ENCODE results near the gene ZNF609. TPM values are rescaled to one million over a fixed set of nuclear protein-coding genes. Genes with fewer than 3 reads are reported as not detected.
A peak's percentile ranks its signal among the peaks of the same experiment; 100 is the strongest.

ZNF609 gene
- total and polyA plus RNA-seq, 2 of the 13 experiments (the other 11 are each of a cell fraction or from before 2014, with no cell fraction given) = 8.9 to 9.9 TPM

DNA sequence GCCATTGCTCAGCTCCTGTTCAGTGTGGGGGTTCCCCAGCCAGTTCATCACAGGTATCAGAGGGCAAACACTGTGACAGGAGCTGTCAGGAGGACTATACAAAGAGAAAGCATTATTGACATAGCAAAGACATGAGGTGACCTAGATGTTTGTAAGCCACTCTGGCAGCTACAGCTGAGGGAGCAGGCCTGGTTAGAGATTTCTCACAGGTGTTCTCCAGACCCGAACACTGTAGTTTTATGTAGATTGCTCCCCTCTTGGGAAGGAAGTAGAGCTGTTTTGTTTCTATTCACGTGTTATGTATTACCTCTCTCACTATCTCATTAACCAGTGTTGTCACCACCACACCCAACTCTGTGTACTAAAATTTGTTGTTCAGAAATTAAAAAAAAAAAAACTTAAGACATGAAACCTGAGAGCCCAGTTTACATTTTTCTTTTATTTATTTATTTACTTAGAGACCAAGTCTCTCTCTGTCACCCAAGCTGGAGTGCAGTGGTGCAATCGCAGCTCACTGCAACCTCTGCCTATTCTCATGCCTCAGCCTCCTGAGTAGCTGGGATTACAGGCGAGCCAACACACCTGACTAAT, 191.3 kb downstream of the ZNF609 start (continued):
- TF ChIP-seq ZNF687 (CRISPR knock-in tag; IDR thresholded peaks at IDR 0.05) (no peak), RERE (CRISPR knock-in tag; IDR thresholded peaks at IDR 0.05; ENCODE audit: low read depth) (no peak), ZNF720 (CRISPR knock-in tag; IDR thresholded peaks at IDR 0.05) (no peak), THAP11 (CRISPR knock-in tag; IDR thresholded peaks at IDR 0.05) (peak; percentile 31; the same call in 1 of the 2 replicates), ZBTB3 (CRISPR knock-in tag; IDR thresholded peaks at IDR 0.05; ENCODE audit: borderline replicate concordance, low read depth) (no peak), ELF4 (CRISPR knock-in tag; IDR thresholded peaks at IDR 0.05; ENCODE audit: borderline replicate concordance) (no peak), STAG1 (CRISPR knock-in tag; IDR thresholded peaks at IDR 0.05) (peak; percentile 42), AHR (CRISPR knock-in tag; IDR thresholded peaks at IDR 0.05) (no peak), MIER2 (CRISPR knock-in tag; IDR thresholded peaks at IDR 0.05) (no peak), ZNF552 (CRISPR knock-in tag; IDR thresholded peaks at IDR 0.05; ENCODE audit: borderline replicate concordance) (no peak), DNMT1 (CRISPR knock-in tag; IDR thresholded peaks at IDR 0.05) (no peak), FOSL2 (CRISPR knock-in tag; IDR thresholded peaks at IDR 0.05) (peak; percentile 62), CENPX (CRISPR knock-in tag; IDR thresholded peaks at IDR 0.05) (no peak), TEF (CRISPR knock-in tag; IDR thresholded peaks at IDR 0.05) (no peak), ZNF792 (CRISPR knock-in tag; IDR thresholded peaks at IDR 0.05) (no peak), SMARCC2 (IDR thresholded peaks at IDR 0.05) (no peak)
- TF ChIP-seq, protein P1, sequence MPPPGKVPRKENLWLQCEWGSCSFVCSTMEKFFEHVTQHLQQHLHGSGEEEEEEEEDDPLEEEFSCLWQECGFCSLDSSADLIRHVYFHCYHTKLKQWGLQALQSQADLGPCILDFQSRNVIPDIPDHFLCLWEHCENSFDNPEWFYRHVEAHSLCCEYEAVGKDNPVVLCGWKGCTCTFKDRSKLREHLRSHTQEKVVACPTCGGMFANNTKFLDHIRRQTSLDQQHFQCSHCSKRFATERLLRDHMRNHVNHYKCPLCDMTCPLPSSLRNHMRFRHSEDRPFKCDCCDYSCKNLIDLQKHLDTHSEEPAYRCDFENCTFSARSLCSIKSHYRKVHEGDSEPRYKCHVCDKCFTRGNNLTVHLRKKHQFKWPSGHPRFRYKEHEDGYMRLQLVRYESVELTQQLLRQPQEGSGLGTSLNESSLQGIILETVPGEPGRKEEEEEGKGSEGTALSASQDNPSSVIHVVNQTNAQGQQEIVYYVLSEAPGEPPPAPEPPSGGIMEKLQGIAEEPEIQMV (CRISPR knock-in tag; IDR thresholded peaks at IDR 0.05; ENCODE audit: low read depth) = no peak
- TF ChIP-seq, protein P2, sequence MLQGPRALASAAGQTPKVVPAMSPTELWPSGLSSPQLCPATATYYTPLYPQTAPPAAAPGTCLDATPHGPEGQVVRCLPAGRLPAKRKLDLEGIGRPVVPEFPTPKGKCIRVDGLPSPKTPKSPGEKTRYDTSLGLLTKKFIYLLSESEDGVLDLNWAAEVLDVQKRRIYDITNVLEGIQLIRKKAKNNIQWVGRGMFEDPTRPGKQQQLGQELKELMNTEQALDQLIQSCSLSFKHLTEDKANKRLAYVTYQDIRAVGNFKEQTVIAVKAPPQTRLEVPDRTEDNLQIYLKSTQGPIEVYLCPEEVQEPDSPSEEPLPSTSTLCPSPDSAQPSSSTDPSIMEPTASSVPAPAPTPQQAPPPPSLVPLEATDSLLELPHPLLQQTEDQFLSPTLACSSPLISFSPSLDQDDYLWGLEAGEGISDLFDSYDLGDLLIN (CRISPR knock-in tag; IDR thresholded peaks at IDR 0.05; ENCODE audit: borderline replicate concordance) = no peak
